Ramos (cell line): ENCODE results near the gene BCAS3.

Source experiments
- in situ Hi-C: fragments of 300-500 bp; cut with MboI; formaldehyde crosslinking; loops from one replicate; pipeline ENCODE4 v1.14.3; 2022; ENCODE audit warnings: low sequenced_read_pairs; ENCODE audit not compliant: unreplicated experiment

The BCAS3 gene

DNA sequence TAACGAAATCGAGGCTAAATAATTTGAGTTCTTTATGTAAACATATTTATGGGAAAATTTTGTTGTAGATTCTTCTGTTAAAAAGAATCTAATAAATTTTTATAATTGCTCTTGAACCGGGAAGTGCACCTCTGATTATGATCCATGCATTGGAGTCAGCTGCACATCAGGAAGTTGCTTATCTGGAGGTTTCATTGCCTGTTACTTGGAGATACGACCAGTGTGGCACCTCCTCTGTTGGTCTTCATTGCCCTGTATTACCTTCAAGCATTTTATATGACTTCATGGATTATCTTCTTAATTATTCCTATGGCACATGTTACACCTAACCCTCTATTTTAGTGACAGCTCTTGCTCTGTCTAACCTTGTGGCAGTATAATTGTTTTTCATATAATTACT, 409.4 kb downstream of the BCAS3 start:
- in situ Hi-C loops: no loop called here

DNA sequence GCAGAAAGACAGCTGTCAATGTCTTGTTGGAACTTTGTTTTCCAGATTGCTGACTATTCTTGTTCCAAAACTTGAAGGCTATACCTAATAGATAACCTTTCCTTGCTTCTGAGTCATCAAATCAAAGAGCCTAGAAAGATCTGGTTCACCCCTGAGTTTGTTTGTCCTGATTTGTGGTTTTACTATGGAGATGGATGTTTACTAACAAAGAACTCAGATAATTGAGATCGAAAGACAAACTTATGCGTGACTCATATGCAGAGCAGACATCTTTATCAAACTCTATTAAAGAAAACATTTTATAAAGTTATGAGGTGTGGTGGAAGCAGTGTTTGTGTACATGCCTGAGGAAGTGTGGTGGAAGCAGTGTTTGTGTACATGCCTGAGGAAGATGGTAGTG, 410.9 kb downstream of the BCAS3 start:
- in situ Hi-C loops: no loop called here

DNA sequence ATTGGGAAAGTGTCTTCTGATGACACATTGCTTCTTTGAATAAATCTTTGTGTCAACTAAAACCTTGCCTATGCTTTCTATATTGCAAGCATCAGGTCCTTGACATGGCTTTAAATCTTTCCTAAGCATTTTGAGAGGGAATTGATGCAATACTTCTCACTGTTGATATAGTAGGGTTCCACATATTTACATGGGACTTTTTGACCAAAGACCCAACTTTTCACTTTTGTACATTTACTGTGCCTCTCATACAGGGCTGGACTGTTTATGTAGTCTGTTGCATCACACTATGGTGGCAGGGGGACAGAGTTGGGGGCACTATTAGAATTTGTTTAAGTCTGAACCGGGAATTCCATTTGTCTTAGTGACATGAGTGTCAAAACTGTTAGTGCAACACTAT, 413.4 kb downstream of the BCAS3 start:
- in situ Hi-C loops: no loop called here

DNA sequence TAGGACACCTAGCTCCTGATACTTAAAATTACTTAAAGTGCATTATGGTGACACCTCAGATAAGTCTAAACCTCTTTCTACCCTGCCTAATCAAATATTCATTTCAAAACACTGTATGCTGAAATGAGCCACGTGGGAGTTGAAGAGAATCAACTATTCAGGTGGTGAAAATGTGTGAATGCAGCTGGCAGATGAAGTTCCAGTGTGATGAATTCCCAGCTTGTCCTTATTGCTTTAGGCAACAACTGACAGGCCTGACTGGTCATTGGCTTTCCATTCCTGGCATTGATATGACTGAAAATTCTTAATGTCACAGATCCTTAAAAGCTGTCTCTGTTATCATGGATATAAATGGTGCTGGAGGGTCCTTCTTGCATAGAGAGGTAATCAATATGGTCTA, 420.1 kb downstream of the BCAS3 start:
- in situ Hi-C loops: no loop called here

DNA sequence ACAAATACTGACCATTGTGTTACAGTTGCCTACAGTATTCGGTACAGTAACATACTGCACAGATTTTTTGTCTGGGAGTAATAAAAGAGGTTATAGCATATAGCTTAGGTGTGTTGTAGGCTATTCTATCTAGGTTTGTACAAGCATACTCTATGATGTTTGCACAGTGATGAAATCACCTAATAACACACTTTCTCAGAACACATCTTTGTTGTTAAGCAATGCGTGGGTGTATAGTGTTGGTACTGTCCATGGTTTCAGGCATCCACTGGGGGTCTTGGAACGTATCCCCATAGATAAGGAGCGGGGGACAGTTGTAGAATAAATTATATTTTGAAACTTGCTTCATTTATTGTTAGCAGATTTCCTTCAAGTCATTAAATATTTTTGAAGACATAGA, 428.7 kb downstream of the BCAS3 start:
- in situ Hi-C loops: no loop called here

DNA sequence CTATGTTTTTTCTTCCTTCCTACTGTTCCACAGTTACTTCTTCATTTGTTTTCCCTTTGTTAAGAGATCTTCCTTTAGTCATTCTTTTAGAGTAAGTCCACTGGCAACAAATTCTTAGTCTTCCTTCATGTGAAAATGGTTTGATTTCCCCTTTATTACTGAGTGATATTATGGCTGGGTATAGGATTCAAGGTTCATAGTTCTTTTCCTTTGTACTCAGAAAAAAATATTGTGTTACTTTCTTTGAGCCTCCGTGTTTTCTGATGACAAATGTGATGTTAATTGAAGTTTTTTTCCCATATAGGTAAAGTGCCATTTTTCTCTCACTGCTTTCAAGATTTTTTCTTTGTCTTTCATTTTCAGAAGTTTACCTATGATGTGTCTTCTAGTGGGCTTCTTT, 438.9 kb downstream of the BCAS3 start:
- in situ Hi-C loops: no loop called here

DNA sequence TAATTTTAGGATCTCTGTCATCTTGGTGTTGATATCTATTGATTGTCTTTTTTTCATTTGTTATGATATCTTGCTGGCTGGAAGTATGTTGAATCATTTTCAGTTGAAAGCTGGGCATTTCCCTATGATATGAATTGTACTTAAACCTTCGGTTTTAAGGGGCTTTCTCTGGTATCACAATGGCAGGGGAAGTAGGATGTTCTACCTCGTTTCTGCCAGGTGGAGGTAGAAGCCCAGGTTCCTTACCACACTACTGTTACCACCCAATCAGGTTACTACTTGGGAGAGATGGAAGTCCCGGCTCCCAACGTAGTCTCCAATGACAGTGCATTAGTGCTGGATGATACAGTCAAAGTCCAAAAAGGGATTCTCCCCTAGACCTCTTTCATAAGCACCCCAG, 440.3 kb downstream of the BCAS3 start:
- in situ Hi-C loops: no loop called here

DNA sequence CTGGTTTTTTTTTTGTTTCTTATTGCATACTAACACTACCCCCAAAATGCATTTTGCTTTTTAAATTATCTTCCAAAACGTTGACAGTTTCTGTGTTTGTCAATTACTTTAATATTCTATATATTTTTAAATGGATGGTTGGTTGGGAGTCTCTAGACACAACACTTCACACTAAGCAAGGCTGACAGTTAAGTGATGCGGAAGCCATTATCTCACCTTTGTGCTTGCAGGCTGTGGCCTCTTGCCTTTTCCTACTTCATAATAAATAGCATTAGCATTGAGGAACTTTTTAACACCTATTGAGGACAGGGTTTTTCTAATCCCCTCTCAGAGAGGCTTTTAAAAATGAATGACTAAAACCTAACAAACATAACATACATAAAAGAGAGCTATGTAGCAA, 441.2 kb downstream of the BCAS3 start:
- in situ Hi-C loops: no loop called here

DNA sequence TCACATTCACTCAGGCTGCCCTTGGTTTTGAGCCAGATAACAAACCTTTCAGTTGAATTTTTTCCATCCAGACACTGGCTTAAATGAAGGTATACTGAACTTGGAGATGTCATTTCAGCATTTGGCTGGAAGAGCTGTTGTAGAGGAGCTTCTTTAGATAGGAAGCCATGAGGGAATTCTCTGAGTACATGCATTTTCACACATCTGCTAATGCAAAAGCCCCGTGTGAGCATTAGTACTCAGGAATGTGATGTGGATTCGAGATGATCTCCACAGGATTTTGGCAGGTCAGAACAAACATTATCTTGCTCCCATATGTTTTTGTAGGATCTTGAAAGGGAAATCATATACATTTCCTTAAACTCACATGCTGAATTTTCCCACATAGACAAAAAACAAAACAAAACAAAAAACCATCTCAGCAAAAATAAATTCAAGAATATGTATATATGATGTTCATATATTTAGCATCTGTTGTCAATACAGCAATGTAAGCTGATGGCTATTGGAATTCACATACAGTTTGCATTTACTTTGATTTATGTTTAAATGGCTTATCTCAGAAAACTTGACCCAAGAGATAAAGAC, 444.8 kb downstream of the BCAS3 start:
- in situ Hi-C loops: no loop called here

DNA sequence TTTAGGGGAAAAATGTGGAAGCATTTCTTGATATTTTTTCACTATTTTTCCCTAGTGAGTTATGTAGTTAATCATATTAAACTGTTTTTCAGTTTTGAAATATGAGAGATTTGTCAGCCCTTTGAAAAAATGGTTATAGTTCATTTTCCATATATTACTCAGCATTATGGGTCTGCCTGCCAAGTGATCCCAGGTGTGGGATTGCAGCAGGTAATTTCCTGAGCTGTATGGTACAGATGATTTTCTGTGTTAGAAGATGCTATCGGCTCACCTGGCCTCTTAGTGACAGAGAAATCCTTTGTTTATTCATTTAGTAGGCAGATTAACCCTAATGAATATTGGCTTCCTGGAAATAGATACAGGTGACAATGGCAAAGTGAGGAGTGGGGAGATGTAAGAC, 446.9 kb downstream of the BCAS3 start:
- in situ Hi-C loops: no loop called here

DNA sequence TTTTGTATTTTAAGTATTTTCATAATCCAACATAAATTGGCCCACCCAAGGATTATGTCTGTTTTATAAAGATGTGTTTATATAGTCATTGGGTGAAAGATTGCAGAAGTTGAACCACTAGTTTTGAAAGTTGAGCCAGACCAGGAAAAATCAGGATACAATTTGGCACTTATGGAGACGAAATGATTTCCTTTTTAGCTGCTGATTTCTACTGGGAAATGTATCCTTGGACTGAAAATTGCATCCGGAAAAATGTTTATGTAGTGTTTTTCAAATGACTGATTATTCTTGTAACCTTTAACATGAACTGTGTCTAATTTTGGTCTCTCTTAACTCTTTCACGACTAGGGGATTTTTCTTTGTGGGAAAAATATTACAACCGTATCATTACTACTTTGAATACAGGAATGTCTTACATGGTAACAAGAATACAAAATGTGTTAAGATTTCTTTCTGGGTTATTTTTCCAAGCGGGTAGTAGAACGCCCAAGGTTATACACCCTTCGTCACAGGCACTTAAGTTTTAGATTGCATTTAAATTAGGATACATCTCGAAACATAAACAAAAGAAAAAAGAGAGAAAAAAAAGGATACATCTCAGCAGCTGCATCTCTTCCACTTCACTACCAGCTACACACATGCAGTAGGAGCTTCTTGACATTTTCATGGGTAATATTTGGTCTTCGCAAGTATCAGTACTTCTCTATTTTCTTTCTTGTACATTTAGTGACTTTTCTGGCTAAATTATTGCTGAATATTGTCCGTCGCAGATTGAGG, 449.0 kb downstream of the BCAS3 start:
- in situ Hi-C loops: no loop called here

DNA sequence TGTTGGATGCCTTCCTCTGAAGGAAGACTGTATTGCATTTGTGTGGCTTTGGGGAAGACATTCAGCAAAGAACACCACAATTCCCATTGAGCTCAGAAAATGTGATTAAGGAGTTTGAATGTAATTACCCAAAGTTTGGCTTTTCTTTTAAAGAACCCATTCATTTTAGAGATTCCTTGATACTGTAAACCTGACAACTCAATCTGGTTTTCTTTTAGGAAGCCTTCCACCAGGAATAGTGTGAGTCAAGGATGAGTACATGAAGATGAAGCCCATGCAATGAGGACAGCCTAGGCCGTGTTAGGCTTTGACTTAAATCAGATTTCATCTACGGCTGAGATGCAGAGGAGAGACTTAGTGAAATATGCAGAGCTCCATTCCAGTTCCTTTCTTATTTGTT, 450.3 kb downstream of the BCAS3 start:
- in situ Hi-C loops: no loop called here

DNA sequence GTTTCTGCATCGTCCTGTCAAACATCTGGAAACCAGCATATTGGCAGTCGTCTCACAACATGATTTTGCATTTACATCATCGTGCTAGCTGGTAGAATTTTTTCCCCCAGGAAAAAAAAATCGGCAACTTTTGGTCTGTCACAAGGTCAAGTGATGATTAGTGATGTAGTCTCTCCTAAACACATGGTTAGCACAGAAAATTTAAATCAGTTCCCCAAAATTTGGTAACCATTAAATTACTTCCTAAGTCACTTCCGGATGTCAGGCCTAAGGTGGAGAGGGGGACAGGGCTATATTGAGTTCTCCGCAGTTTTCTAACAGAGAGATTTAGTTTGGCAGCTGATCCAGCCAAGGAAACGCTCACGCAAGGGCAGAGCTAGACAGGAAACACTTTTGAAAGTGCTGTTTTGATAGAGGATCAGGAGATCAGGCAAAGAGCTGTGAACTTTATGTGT, 451.0 kb downstream of the BCAS3 start:
- in situ Hi-C loops: no loop called here

DNA sequence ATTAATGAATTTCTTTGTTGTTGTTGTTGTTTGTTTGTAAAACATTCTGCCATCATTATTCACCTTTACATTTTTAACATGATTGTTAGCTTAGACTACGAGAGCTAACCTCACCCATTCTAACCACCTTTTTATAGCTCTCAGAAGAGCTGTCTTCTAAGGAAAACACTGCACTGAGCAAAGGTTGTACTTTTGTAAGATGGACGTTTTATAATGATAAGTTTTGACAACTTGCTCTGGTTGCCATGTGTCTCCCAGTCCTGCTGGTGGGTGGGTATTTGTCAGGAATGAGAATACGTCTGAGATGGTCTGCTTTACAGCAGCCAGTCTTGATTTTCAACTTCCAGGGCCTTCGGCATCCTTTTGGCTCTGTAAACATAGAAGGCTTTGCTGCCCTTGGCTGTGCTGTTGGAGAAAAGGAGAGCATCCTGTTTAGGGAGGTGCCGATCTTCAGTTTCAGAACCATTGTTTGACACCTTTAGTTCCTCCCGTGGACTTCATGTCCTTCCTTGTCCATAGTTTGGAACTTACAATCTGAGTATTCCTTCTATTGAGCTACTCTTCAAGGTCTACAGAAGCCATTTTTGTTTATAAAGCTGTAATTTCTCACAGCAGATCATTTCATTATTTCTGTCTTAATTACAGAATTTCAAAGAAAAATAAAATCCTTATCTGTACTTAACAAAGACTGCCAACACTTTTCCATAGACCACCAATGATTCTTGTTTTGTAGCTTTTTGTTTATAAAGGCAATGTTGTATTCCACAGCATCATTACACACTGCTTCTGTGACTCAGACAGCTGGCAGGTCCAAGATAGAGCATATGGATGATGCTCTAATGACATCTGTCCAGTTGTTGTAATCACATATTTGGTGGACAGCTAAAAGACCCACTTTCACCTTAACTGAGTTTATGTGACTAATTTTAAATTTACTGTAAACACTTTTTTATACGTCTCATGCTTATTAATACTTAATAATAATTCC, 451.9 kb downstream of the BCAS3 start:
- in situ Hi-C loops: no loop called here

DNA sequence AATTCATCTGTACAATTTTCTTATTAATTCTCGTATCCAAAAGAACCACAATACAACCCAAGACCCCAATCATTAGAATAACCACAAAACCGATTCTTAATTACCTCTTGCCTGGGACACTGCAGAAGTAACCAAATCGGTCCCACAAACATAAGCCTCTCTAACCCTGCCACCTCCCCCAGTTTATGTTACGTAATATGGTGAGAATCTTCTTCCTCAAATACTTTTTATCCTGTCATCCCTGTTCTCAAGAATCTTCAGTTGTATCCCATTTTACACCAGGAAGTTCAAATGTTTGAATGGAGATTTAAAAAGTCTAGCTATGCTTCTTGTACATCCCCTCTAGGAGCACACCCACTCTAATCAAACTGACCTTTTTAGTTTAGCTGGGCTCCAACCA, 452.7 kb downstream of the BCAS3 start:
- in situ Hi-C loops: no loop called here

DNA sequence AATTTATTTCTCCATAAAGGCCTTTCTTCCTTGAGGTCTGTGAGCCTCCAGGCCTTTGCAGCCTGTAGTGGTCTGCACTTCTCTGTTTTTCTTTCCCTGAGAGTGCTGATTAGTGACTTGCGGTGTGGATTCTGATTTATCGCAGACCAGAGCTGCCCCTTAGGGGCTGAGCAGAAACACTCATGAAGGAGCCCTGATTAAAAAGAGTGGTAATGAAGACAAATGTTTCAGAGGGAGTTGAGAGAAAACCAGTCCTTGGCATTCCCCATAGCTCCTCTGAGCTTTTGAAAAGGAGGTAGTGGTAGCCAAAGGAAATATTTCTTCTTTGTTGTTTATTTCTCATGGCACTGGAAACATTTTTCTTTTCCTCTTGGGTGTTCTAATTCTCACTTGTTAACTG, 453.9 kb downstream of the BCAS3 start:
- in situ Hi-C loops: no loop called here

DNA sequence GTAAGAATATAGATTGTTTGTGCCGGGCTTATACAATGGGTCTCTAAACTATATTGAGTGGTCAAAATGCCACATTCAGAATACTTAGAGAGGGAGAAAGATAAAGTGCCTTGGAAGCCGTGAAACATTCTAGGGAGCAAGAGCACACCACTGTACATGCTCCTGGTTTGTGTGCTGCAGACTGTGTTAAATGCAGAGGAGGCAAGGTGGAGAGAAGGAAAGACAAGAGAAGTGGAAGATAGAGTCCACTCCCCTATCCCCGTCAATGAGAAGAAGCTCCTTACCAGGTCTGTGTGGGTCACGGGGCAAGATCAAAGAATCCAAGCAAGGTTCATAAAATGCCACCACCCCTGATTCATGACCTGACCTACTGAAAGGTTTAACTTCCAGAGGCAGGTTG, 454.9 kb downstream of the BCAS3 start:
- in situ Hi-C loops: no loop called here

DNA sequence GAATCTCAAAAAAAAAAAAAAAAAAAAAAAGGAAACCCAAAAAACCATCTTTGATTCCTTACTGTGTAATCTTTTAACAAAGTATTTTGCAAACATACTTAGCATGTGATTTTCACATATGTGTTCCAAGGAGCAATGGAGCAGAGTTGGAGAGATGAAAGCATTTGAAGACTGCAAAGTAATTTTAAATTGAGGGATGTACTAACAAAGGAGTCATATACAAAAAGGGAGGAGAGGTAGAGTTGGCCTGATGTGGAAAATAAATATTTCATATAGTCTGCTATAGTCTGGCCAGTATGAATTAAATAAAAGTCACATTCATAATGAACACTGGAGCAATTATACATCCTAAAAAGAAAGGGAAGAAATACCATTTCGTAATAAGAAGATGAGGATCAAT, 456.2 kb downstream of the BCAS3 start:
- in situ Hi-C loops: no loop called here

DNA sequence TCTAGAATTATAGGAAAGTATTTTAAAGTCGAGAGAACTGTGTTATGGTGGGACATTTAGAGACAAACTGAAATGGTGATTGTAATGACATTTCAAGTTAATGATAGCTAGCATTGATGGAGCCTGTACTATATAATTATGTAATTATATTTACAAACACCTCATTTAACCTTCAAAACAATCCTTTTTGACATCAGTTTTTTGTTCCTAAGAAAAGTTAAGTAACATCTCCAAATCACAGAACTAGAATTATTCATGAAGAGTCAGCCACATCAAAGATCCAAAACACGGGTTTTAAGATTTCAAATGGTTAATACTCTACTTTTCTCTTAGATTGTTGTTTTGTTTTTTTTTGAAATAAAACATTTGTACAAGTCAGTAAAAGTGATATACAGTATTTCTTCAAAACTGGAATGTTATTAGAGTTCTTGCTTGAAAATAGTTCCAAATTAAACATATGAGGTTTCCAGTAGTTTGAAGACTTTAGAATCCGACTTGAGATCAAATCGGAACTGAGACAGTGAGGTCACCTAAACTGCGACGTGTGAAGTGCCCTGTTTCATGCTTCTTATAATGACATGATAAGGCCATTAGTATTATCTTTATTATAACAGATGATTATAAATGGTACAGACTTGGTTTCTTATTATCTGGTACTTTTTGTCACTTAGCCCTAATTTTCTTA, 457.0 kb downstream of the BCAS3 start:
- in situ Hi-C loops: no loop called here

DNA sequence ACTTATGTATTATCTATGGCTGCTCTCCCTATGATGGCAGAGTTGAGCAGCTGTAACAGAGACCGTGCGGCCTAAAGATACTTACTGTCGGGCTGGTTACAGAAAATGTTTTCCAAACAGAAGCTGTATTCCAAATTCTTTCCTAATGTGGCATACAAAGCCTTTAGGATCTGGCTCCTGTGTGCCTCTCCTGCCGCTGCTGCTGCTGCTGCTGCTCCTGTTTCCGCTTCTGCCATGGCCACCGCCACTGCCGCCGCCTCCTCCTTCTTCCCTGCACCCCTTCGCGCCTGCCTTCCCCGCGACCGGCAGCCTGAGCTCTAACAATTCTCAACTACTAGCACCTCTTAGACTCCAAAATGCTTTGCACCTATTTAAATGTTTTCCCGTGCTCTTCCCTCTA, 458.1 kb downstream of the BCAS3 start:
- in situ Hi-C loops: no loop called here
